NCI-H2196 (cell line): Measurements from ENCODE around the gene FBXO45.
"Not testable (repeated sequence)": the region's sequence is repeated elsewhere in the genome, so short reads cannot be mapped to it uniquely, and the experiment has no call there.

Experiments used
- DNase-seq: peaks from one replicate; lab custom pipeline; 2025; ENCODE audit not compliant: unreplicated experiment; lab: John Stamatoyannopoulos, UW

Gene FBXO45

GRCh38 chr3:196568246-196569002 lies at the start of gene FBXO45, which contains the start of gene WDR53:
Gene FBXO45, plus strand, starts transcription at chr3:196568660. Its CDS starts 325 bp downstream, at chr3:196568985.
Gene WDR53, minus strand, starts transcription at chr3:196568554. Its CDS starts 7,079 bp downstream, at chr3:196561475.
- peak; percentile 100 for DNase-seq

- peak; percentile 67 for DNase-seq
Observed at GRCh38 chr3:196518966-196519717, 49.3 kb upstream of the FBXO45 start.

- no peak for DNase-seq
Observed at GRCh38 chr3:196519718-196520082, 48.8 kb upstream of the FBXO45 start.

- DNase-seq = not testable (repeated sequence)
Observed at GRCh38 chr3:196521291-196521690, 47.2 kb upstream of the FBXO45 start.

- no peak for DNase-seq
Observed at GRCh38 chr3:196523841-196524240, 44.6 kb upstream of the FBXO45 start.

- no peak for DNase-seq
Observed at GRCh38 chr3:196524527-196524926, 43.9 kb upstream of the FBXO45 start.

GRCh38 chr3:196525141-196525540 lies 43.3 kb upstream of the FBXO45 start:
- DNase-seq = no peak

GRCh38 chr3:196528639-196529233 lies 39.7 kb upstream of the FBXO45 start:
- DNase-seq = peak; percentile 89

GRCh38 chr3:196531418-196531817 lies 37.0 kb upstream of the FBXO45 start:
- no peak for DNase-seq

GRCh38 chr3:196533260-196533681 lies 35.2 kb upstream of the FBXO45 start:
- DNase-seq = no peak

- peak; percentile 72 for DNase-seq
Observed at GRCh38 chr3:196537319-196537984, 31.0 kb upstream of the FBXO45 start.

- DNase-seq = no peak
Observed at GRCh38 chr3:196541684-196542445, 26.6 kb upstream of the FBXO45 start.

- DNase-seq = no peak
Observed at GRCh38 chr3:196544491-196544992, 23.9 kb upstream of the FBXO45 start.

- no peak for DNase-seq
Observed at GRCh38 chr3:196546537-196546936, 21.9 kb upstream of the FBXO45 start.

GRCh38 chr3:196547067-196547466 lies 21.4 kb upstream of the FBXO45 start:
- DNase-seq = no peak

GRCh38 chr3:196549312-196549711 lies 19.1 kb upstream of the FBXO45 start:
- not testable (repeated sequence) for DNase-seq

GRCh38 chr3:196550172-196550571 lies 18.3 kb upstream of the FBXO45 start:
- DNase-seq = not testable (repeated sequence)

GRCh38 chr3:196552253-196552652 lies 16.2 kb upstream of the FBXO45 start:
- no peak for DNase-seq

- no peak for DNase-seq
Observed at GRCh38 chr3:196553551-196553950, 14.9 kb upstream of the FBXO45 start.

- no peak for DNase-seq
Observed at GRCh38 chr3:196554205-196554604, 14.3 kb upstream of the FBXO45 start.
